Stimulated activated CD4-positive, alpha-beta T cell treated with anti-CD3 and anti-CD28 coated beads, Interleukin-1b, Interleukin-23, amount 100 ng/mL, for 1 hour (primary cell): ENCODE results near the gene TBCD.

Source experiments
- DNase-seq, 2 donors: peaks; one replicate each; pipeline ENCODE4 v3.0.0-alpha.2; 2020; ENCODE audit warnings: low read depth in 2 of 2

The TBCD gene

DNA sequence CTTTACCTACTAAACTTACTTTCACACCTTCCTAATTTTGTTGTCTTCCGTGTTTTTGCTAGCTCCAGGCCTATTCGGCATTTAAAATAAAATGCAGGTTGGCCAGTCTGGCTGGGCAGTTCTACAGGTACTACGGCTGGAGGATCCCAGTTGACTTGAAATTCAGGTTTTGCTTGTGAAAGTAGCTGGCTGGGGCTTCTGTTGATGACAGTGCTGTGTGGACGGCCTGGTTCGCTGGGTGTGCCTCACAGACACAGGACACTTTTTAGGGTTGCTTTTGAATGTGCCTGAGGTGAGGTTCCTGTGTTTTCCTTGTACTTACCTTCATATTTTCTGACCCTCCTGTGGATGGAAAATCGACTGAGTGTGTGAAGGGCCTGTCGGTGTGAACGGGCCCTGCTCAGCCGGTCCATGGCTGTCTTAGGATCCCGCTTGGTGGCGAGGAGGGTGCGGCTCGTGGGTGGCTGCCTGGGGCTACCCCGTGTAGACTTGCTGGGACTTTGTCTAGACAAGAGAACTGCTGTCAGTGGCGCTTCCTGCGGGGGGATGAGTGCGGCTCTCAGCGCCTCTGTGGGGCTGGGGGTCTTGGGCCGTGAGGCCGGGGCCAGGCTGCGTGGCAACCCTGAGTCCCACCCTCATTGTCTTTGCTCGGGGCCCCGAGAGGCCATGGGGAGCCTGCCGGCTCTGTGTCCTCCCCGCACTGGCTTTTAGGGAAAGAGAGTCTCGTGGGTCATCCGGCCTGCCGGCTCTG lies 106.7 kb downstream of the TBCD start:
- no peak for DNase-seq

DNA sequence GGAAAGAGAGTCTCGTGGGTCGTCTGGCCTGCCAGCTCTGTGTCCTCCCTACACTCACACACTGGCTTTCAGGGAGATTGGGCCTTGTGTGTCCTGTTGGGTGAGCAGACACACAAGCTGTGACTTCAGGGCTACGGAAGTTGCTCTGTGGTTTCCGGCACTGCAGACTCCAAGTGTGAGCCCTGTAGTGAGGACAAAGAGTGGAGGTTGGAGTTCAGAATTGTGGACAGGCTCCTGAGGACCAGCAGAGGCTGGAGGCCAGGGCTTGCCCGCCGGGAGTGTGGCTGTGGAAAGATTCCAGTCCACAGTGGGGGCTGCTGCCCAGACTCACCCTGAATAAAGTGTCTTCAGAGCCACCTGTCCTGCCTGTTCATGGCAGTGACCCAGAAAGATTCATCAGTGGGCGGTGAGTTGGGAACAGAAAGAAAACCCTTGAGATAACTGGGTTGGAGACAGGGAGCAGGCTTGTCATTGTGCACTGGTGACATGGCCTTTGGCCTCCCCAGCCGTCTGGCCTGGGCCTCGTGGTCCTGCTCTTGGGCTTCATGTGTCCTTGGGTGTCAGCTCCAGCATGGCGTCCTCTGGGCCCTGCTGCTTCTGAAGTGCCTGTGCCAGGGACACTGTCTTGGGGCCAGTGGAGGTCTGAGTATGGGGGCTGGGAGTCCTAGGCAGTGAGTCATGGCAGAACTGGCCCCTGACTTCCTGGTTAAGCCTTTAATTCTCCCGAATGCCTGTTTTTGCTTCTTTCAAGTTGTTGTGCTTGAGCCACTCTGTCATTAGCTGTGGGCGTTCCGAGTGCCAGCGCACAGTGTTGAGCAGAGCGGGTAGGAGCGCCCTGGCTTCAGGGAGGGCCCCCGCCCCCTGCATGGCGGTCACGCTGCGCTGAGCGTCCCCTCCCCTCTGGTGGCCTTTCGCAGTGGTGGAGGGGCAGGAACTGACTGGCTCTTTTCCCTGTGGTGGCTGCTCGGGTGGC lies 107.9 kb downstream of the TBCD start:
- DNase-seq: no peak

DNA sequence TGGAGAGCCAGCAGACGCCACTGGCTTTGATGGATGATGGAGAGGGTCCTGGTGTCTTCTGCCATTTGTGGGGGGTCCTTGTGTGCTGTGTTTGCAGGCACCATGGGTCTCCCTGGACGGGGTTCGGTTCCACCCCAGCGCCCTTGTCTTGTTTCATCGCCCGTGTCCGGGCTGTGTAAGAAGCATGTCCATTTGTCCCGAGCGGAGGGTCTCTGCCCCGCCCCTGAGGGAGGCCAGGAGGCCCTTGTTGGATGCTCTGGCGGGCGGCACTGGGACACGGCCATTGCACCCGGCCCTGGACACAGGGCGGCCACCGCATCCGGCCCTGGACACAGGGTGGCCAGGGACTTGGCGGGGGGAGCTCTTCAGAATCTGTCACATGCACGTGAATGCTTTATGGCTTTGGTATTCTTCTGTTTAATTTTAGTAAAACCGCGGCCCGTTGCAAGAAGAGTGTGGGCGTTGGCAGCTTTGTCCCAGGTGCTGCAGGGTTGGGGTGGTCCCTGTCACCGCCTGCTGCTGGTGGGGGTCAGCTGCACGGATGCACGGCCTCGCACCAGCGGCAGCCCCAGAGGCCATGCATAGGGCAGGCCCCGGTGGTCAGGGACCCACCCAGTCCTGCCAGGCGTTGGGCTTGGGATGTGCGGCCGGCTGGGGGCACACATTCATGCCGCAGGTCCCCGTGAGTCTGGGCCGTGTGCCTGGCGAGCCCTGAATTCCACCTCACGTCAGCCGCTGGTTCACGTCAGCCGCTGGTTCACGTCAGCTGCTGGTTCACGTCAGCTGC lies 108.9 kb downstream of the TBCD start:
- DNase-seq: no peak

DNA sequence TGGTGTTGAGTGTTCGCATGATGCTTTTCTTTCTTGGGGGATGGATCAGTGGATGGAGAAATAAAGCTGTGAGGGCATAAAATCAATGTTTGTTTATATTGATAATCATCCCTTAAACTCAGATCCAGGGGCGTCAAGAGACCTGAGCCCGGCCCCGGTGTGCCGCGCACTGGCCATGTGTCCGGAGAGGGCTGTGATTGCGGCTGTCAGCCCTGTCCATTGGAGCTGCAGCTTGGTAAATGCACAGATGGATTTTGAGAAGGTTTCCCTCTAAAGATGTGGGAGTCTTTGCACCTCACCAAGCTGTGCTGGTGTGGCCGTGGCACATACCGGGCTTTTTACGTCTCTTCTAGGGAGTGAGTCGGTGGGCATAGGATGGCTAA lies 109.5 kb downstream of the TBCD start:
- DNase-seq: no peak

GRCh38 chr17:82862191-82862590 lies 110.3 kb downstream of the TBCD start:
- DNase-seq: no peak

- no peak for DNase-seq
Measured at GRCh38 chr17:82862737-82863382, 111.0 kb downstream of the TBCD start.

DNA sequence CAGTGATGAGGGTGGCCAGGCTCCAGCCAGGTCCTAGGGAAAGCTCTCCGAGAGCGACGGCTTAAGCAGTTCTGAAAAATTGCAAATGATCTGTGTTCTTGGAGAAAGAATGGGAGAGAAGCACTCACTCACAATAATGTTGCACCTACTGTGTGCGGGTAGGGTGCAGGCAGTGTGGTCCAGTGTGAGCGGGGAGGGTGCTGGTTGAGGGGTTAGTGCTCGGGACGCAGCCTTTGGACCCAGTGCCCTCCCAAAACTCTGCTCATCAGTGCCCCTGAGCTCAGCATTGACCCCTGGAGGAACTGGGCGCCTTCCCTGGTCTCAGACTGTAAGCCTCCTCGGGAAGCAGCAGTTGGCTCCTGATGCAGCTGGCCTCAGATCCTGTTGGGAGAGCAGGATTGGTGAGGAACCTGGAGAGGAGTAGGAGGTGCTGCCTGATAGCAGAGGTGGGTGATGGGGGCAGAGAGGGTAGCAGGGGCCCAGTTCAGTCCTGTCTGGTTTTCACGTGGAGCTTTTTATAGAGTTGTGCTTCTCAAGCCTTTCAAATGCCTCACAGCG lies 111.6 kb downstream of the TBCD start:
- no peak for DNase-seq

- DNase-seq: peak; percentile 44 to 73
Measured at GRCh38 chr17:82863941-82864712, 112.3 kb downstream of the TBCD start.

GRCh38 chr17:82864713-82865248 lies 112.9 kb downstream of the TBCD start:
- DNase-seq: no peak

DNA sequence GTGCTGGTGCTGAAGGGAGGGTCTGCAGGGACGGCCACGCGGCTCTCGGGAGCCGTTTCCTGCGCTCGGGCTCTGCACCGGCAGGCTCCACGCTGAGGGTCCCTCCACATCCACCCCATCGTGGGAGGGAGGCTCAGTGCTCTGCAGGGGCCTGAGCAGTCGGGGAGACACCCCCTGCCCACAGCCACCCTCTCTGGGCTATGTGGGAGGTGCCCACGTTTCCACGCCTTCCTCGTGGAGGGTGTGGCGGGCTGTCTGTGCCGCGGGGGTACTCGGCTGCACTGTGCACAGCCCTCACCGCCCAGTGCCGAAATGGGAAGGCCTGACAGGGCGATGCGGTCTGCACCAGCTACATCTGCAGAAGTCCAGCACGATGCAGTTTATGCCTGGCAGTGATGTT lies 113.4 kb downstream of the TBCD start:
- no peak for DNase-seq

GRCh38 chr17:82865774-82866395 lies 114.0 kb downstream of the TBCD start:
- DNase-seq: no peak

- no peak for DNase-seq
Measured at GRCh38 chr17:82866590-82867191, 114.8 kb downstream of the TBCD start.

DNA sequence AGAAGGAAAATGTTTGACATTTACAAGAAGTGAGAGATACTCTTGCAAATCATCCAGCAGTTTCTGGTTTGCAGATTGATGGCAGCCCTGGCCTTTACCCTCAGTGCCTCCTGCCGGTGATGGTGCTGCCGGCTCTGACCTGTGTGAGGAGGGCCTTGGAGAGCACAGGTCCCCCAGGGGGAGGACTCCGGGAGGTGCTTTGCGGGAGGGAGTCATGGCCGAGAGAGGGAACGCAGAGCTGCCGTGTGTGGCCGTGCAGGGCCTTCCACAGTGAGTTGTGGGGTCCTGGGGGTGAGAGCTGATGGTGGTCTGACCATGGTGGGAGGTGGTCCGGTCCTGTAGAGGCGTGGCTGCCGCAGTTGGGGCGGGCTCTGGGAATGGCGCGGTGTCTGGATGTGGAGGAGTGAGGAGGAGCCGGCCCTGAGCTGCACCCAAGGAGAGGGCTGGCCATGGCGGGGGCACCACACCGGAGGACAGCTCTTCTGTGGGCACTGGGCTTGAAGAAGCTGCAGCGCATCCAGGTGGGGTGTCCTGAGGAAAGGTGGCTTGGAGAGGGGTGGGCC lies 116.0 kb downstream of the TBCD start:
- DNase-seq: no peak

GRCh38 chr17:82868715-82869131 lies 116.9 kb downstream of the TBCD start:
- no peak for DNase-seq

DNA sequence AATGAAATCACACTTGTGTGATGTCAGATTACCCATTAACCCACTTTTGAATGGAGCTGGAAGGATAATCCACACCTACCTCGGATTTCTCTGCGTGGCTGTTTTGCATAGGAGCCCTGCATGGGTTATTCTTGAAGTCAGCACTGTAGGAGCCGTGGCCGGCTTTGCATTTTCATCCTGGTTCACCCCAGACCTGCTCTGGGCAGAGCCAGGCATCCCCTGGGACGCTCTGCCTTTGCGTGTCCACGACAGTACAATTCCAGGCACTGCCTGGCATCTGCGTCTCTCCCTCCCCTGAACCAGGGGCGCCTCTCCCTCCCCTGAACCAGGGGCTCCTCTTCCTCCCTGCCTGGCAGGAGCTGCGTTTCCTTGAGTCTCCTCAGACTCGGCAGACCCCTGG lies 117.7 kb downstream of the TBCD start:
- no peak for DNase-seq

DNA sequence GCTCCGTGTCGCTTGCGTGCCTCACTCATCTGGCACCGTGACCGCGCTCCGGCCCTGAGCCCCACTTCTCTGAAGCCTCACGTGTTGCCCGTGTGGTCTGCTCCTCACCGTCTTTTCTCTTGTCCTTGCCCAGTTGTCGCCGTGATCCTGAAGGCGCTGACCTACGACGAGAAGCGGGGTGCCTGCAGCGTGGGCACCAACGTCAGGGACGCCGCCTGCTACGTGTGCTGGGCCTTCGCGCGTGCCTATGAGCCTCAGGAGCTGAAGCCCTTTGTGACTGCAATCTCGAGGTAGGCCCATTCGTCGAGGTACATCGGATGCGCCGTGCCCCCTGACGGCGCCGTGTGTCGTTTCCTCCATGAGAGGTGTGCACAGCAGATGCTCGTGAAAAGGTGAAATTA lies 118.2 kb downstream of the TBCD start:
- no peak for DNase-seq

DNA sequence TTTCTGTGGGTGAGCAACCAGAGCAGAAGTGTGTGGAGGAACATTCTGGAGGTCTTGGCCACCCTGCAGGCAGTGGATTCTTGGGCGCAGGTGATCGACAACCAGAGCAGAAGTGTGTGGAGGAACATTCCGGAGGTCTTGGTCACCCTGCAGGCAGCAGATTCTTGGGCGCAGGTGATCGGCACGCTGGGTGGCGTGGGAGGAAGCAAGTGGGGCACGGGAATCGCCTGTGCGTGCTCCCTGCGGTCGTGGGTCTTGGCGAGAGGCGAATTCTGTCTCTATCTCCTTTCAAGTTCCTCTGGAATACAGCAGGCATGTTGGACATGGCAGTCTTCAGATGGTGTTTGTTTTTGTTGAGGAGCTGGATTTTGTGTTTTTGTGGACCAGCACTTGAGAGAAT lies 118.7 kb downstream of the TBCD start:
- DNase-seq: no peak

DNA sequence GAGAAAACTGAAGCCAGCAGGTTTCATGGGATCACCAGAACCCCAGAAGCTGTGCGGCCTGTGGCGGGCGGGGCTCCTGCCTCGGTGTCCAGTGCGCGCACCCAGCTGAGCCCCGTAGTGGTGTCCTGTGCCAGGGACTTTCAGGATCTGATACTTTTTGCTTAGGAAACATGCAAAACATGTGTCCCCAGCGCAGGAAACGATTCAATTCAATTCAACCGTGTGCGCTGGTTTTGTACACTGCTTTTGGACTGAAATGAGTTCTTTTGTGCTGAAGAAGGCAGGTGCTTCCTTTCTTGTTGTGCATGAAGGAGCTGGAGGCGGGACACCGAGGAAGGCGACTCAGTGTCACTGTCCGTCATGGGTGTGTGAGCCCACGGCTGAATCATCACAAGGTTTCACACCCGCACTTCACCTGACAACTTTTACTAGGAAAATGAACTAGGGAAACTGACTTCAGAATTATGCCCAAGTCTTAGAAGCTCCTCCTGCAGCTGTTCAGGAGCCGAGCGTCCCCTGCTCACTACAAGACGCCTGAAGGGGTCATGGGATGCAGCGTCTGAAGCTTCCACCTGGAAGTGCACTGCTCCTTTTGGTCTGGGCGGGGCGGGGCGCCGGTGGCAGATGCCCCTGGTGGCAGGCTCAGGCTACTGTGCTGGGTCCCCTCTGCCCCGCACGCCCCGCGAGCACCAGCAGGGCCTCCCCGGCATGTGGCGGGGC lies 119.4 kb downstream of the TBCD start:
- DNase-seq: no peak
